HG03139 (cell line): Measurements from ENCODE around the gene DYRK1A.

Experiments used
- ATAC-seq: cut with Tn5 transposase; IDR thresholded peaks from one replicate; pipeline ENCODE4 v1.9.1; 2021; ENCODE audit not compliant: unreplicated experiment

DYRK1A gene

DNA sequence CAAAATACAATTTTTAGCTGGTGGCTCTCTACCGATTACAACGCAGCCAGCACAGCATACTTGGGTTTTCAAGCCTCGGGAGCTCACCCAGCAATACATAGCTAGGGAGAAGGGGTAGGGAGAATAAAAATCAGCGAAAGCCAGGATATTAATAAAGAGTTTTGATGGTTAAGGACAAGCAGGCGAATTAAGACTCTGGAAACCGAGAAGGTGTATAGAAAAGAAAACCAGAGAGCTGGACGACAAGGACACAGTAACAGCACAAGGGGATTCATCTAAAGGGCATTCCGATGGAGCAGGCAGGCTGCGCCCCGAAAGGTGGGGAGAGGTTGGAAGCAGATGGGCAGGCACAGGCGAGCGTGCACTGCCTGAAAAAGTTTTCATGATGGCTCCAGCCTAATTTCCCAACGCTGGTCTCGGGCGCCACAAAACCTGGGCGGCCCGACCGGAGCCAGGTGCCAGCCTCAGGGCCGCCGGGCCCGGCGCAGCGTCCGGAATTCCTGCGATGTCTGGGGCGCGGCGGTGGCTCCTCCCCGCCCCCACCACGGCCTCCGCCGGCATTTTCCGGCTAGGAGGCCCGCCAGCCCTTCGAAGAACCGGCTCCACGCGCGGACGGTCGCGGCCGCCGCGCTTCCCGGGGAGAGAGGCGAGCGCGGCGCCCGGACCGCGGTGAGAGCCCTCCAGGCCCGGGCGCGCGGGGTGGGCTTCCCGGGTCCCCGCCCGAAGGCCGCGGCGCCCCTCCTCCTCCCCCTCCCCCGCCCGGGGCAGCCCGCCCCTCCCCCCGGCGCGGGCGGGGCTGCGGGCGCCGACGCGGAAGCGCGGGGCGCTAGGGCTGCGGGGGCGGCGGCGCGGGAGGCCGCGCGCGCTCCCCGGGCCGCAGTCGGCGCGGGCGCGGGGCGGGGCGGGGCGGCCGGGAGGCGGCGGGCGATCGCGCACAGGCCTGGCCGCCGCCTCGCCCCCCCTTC, 774 bp upstream of the DYRK1A start:
- peak; percentile 28 for ATAC-seq

GRCh38 chr21:37367336-37367702, 746 bp downstream of the DYRK1A start:
- no peak for ATAC-seq

DNA sequence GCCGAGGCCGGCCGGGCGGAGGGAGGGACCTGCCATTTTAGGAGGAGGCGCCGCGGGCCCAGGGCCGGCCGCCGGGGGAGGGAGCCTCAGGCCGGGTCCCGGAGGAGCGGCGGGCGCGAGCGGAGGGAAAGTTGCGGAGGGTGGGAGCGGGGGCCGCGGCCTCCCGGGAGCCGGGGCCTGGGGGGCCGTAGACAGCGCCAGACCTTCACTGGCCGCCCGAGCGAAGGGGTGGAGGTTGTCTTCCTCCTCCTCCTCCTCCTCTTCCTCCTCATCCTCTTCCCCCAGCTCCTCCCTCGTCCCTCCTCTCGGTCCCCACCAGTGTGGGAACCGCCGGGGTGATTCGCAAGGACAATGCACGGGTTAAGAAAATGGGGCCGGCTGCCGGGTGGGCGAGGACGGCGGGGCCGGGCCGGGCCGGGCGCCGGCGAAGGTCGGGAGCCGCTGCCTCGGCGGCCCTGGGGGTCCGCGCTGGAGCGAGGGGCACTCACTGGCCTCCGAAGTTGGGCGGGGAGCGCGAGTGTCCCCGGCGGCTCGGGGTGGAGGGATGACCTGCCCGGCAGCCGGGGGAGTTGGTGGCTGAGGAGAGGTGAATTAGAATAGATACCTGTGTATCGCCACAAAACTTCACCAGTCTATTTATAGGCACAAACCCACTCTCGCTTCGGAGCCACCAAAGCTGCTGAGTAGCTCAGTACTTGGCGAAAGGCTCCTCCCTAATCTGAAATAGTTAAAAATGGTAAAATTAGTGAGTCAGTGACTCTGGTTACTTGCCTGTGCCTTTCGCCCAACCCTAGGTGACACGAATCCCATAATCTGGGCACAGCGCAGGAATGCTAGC, 1.3 kb downstream of the DYRK1A start:
- no peak for ATAC-seq

DNA sequence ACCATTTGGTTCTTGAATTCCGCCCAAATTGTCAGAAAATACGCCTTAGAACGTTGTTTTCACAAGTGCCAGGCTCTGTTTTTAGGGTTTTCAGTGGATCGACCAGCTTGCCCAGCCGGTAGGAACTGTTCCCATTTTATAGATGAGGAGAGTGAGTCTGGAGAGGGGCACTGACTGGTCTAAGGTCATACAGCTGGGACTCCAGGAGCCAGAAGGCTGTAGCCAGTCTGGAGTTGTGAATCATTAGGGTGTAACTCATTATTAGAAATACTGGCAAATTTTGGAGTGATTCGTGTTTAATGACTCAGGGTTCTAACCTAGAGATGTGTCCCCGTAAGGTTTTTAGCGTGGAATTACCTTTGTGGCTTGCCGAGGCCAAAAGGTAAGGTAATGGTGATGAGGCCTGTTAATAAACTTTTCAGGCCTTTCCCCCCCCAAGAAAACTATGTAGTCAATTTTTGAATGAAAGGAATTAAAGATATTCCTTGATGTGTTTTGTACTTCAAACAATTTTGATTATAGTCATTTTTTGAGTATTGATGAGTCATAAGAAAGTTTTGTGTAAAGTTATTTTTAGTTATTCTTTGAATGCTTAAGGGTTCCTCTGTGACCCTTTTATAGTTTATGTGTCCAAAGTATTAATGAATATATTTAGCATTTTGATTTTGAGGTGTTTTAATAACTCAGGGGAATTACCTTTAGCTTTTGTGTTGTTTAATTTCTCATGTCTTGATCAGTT, 2.1 kb downstream of the DYRK1A start:
- no peak for ATAC-seq

- ATAC-seq: no peak
Observed at GRCh38 chr21:37369307-37369854, 2.8 kb downstream of the DYRK1A start.

- no peak for ATAC-seq
Observed at GRCh38 chr21:37370152-37371040, 3.8 kb downstream of the DYRK1A start.

DNA sequence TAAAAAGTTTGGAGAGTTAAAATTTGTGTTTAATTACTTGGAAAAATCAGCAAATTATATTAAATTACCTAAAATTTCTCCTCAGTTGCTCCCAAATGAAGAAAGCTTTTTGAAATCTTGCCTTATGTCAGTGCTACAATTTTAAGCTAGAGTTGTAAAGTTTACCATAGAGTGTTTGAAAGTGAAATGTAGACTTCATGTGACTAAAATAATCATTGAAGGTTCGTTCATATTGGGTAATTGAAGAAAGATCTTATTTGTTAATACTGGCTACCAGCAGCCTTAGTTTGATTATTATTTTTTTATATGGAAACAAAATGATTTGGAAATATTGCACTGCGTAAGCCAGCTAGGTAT, 4.4 kb downstream of the DYRK1A start:
- no peak for ATAC-seq

DNA sequence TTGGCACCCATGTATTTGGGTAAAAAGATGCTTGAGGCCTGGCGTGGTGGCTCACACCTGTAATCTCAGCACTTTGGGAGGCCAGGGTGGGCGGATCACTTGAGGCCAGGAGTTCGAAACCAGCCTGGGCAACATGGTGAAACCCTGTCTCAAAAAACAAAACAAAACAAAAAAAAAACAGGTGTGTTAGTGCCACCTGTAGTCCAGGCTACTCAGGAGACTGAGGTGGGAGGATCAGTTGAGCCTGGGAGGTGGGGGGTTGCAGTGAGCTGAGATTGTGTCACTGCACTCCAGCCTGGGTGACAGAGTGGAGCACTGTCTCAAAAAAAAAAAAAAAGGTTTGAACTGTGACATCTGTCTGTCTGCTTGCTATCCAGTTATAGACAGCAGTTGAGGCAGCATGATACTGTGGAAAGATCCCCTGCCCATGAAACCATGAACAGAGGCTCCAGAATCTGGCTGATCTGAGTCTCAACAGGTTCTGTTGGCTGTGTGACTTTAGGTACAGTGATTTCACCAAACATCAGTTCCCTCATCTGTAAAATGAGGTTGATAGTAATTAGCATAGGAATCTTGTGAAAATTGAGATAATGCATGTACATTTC, 5.7 kb downstream of the DYRK1A start:
- ATAC-seq: no peak

DNA sequence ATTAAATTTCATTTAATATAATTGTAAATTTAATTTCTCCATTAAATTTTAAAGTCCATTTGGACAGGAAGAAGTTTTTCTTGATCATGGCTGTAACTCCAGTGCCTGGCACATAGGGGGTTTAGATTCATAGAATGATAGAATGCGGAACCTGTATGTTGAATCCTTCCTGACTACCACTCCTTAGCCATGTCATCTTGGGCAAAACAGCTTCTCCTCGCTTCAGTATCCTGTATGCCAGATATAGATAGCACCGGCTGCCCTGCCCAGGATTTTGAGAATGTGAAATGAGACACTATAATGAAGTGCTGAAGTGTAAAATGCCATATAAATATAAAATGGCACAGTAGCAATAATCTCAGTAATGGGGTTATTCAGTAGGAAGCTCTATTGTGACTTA, 6.4 kb downstream of the DYRK1A start:
- ATAC-seq: no peak

DNA sequence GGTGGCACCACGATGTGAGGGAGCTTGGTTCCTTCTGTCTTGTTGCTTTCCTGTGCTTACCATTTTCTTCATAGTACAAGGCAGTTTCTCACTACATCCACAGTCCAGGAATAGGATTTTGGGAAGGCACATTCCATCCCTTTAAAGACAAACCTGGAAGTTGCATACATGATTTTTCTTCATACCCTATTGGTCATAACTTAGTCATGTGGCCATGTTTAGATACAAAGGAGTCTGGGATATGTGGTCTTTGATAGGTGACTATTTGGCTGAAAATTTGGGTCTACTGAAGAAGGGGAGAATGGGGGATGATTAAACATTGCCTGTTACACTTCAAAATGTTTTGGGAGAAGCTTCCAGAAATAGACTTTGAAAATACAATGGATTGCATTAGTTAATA, 7.0 kb downstream of the DYRK1A start:
- no peak for ATAC-seq

DNA sequence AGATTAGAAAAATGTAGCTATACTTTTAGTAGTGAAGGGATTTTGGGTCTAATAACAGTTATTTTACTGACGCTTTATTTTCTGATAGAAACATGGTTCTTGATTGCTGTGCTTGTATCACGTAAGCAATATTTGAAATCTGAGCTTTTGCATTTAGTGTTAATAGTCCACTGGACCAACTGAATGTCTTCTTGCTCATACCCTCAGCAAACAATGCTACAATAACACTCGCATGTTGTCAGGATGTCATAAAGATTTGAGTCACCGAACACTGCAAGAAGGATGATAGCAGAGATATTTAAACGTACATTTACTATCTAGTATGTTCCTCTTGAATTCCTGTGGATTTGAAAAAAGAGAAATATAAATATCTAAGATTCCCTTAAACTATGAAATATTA, 7.5 kb downstream of the DYRK1A start:
- no peak for ATAC-seq

- no peak for ATAC-seq
Observed at GRCh38 chr21:37375866-37376574, 9.4 kb downstream of the DYRK1A start.

GRCh38 chr21:37378700-37379139, 12.1 kb downstream of the DYRK1A start:
- ATAC-seq: no peak

GRCh38 chr21:37380349-37381323, 14.1 kb downstream of the DYRK1A start:
- no peak for ATAC-seq

- ATAC-seq: no peak
Observed at GRCh38 chr21:37381883-37382585, 15.5 kb downstream of the DYRK1A start.

DNA sequence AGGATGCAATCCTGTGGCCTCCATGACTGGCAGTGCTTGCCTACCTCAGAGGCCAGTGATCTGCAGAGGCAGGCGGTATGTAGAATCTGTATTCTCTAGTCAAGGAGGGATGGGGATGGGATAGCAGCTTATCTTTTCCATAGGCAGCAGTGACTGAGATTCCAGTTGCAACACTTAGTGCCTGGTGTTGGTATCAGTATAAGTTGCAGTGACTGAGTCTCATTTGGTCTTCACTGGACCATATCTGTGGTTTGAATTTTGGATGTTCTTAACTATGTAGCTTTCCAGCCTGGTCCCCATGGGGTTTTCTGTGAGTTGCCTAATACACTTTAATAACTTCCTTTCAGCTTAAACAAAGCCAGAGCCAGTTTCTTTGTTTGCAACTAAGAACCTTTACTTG, 16.5 kb downstream of the DYRK1A start:
- no peak for ATAC-seq

- ATAC-seq: no peak
Observed at GRCh38 chr21:37383784-37384311, 17.3 kb downstream of the DYRK1A start.
